Endothelial cell of umbilical vein (primary cell): ENCODE results near the gene GGPS1. TPM values are rescaled to one million over a fixed set of nuclear protein-coding genes. Genes with fewer than 3 reads are reported as not detected.
A peak's percentile ranks its signal among the peaks of the same experiment; 100 is the strongest.

Experiments used
- BruUV-seq: library from RNA; stranded (reverse); fragments of 400-500 nt; replicated peaks from 2 replicates; lab custom pipeline; 2021; lab: Mats Ljungman, UMichigan
- CTCF ChIA-PET: fragments of 300-600, 350-600 bp; sonication (Branson Sonifier 250); formaldehyde crosslinking; loops from one replicate; lab custom pipeline; 2021; ENCODE audit warnings: antibody characterized with exemption, inconsistent platforms; lab: Charles Lee
- POLR2A ChIA-PET: fragments of 300-600, 350-600 bp; sonication (Branson Sonifier 250); formaldehyde crosslinking; loops from one replicate; lab custom pipeline; 2021; ENCODE audit warnings: antibody characterized with exemption, inconsistent platforms; lab: Charles Lee
- DNase-seq: peaks from one replicate; pipeline ENCODE4 v3.0.0-alpha.2; 2011; ENCODE audit warnings: low read depth, low spot score
- FAIRE-seq: peaks from 2 replicates; lab custom pipeline; 2011; peaks lifted over from hg19 to GRCh38; lab: Jason Lieb, UNC
- H2AFZ ChIP-seq: 2 replicates; pipeline ENCODE4 v1.6.0; 2012; ENCODE audit warnings: low read depth, low read length, control low read depth, inconsistent platforms
- H3K27ac ChIP-seq: 2 replicates; pipeline ENCODE4 v1.5.1; 2011; ENCODE audit warnings: low read depth, mild to moderate bottlenecking, control low read depth, low read length, moderate library complexity; ENCODE audit not compliant: insufficient read depth
- H3K27me3 ChIP-seq, 2 experiments: 2 replicates each; pipeline versions ENCODE4 v1.6.0 to v1.6.1; 2011; ENCODE audit warnings: low read length in 2 of 2, mixed read lengths in 1 of 2; ENCODE audit not compliant: control insufficient read depth in 2 of 2, insufficient read depth in 2 of 2
- H3K36me3 ChIP-seq, 2 experiments: 2 replicates in 1 of 2; 3 replicates in 1 of 2; pipeline ENCODE4 v1.5.1; 2011; ENCODE audit warnings: low read length in 2 of 2, mild to moderate bottlenecking in 1 of 2, moderate library complexity in 1 of 2; ENCODE audit not compliant: control insufficient read depth in 2 of 2, insufficient read depth in 2 of 2; ENCODE audit errors: extremely low read depth in 1 of 2
- H3K4me1 ChIP-seq: 3 replicates; pipeline ENCODE4 v1.5.1; 2011; ENCODE audit warnings: mild to moderate bottlenecking, low read length; ENCODE audit not compliant: control insufficient read depth, insufficient read depth; ENCODE audit errors: extremely low read depth
- H3K4me2 ChIP-seq: 2 replicates; pipeline ENCODE4 v1.6.1; 2011; ENCODE audit warnings: low read length, control low read depth, mixed read lengths; ENCODE audit not compliant: insufficient read depth
- H3K4me3 ChIP-seq, 3 experiments: fragments of 200-600 bp in 1 of 3; sonication (generic), shearing (Covaris generic) in 1 of 3; replicated peaks in 1 of 3; 2 replicates each; pipeline ENCODE4 v1.5.1; 2011 to 2016; ENCODE audit warnings: control low read depth in 3 of 3, low read length in 3 of 3, mild to moderate bottlenecking in 2 of 3, inconsistent platforms in 1 of 3, low read depth in 1 of 3, moderate library complexity in 1 of 3; ENCODE audit not compliant: insufficient read depth in 1 of 3
- H3K79me2 ChIP-seq: 2 replicates; pipeline ENCODE4 v1.6.0; 2012; ENCODE audit warnings: low read length, inconsistent platforms; ENCODE audit not compliant: control insufficient read depth, insufficient read depth
- H3K9ac ChIP-seq: replicated peaks from 2 replicates; pipeline ENCODE3; 2011; ENCODE audit warnings: low read length, control low read depth; ENCODE audit not compliant: insufficient read depth; ENCODE audit errors: extremely low read depth
- H3K9me1 ChIP-seq: replicated peaks from 3 replicates; pipeline ENCODE4 v1.6.0; 2011; ENCODE audit warnings: mild to moderate bottlenecking, low read length; ENCODE audit not compliant: control insufficient read depth, insufficient read depth; ENCODE audit errors: extremely low read depth
- H3K9me3 ChIP-seq: replicated peaks from 2 replicates; pipeline ENCODE4 v1.5.1; 2012; ENCODE audit warnings: low read length, inconsistent platforms; ENCODE audit not compliant: control insufficient read depth, insufficient read depth
- H4K20me1 ChIP-seq: replicated peaks from 2 replicates; pipeline ENCODE3; 2011; ENCODE audit warnings: mild to moderate bottlenecking, low read length; ENCODE audit not compliant: control insufficient read depth, insufficient read depth; ENCODE audit errors: extremely low read depth
- EZH2 ChIP-seq: IDR thresholded peaks from 2 replicates; pipeline ENCODE4 v1.6.1; 2012; ENCODE audit warnings: borderline replicate concordance, low read depth, mild to moderate bottlenecking, moderate library complexity, low read length, inconsistent platforms; ENCODE audit not compliant: severe bottlenecking
- FOS ChIP-seq: IDR thresholded peaks from 2 replicates; pipeline ENCODE4 v1.6.1; 2011; ENCODE audit warnings: mild to moderate bottlenecking, low read length, moderate library complexity, borderline replicate concordance; ENCODE audit not compliant: insufficient read depth
- GATA2 ChIP-seq: IDR thresholded peaks from 2 replicates; pipeline ENCODE4 v1.7.0; 2011; ENCODE audit warnings: low read depth, mild to moderate bottlenecking, moderate library complexity, mixed read lengths, low read length; ENCODE audit not compliant: insufficient read length, insufficient read depth
- JUN ChIP-seq: IDR thresholded peaks from 2 replicates; pipeline ENCODE4 v1.6.1; 2011; ENCODE audit warnings: borderline replicate concordance, low read depth; ENCODE audit not compliant: insufficient read length, insufficient read depth
- MAX ChIP-seq: IDR thresholded peaks from 2 replicates; pipeline ENCODE4 v1.6.1; 2011; ENCODE audit not compliant: insufficient read depth, insufficient read length
- MYC ChIP-seq: IDR thresholded peaks from one replicate; pipeline ENCODE4 v1.6.1; 2011; ENCODE audit warnings: mild to moderate bottlenecking, low read depth, low read length
- POLR2A ChIP-seq: IDR thresholded peaks from 2 replicates; pipeline ENCODE4 v1.6.1; 2012; ENCODE audit warnings: low read depth, mild to moderate bottlenecking, control low read depth, low read length
- POLR2AphosphoS5 ChIP-seq: IDR thresholded peaks from 2 replicates; pipeline ENCODE4 v1.6.1; 2012; ENCODE audit warnings: low read depth, mild to moderate bottlenecking, control low read depth, low read length, moderate library complexity; ENCODE audit not compliant: insufficient read depth
- dilution Hi-C: fragments of 300-500 bp; cut with MboI; formaldehyde crosslinking; loops from one replicate; pipeline ENCODE4 v1.15.0; 2019; ENCODE audit warnings: low sequenced_read_pairs; ENCODE audit not compliant: extremely low pct_ligation_motif_present
- intact Hi-C: fragments of 100-400 bp; cut with micrococcal nuclease; formaldehyde crosslinking; loops from one replicate; pipeline ENCODE4 v1.10.0; 2022
- polyA plus RNA-seq, 4 experiments: library from polyadenylated mRNA; depleted of rRNA in 3 of 4; stranded (reverse) in 3 of 4; unstranded in 1 of 4; fragments of >200 nt; gene quantifications; 2 replicates each; pipeline versions ENCODE4 v1.2.1 to v1.2.3, GENCODE V29; 2011 to 2012; ENCODE audit warnings: missing spikeins in 1 of 4
- total RNA-seq: library from RNA; stranded (reverse); gene quantifications from 2 replicates; pipeline ENCODE4 v1.2.3, GENCODE V29; 2021
- TF ChIP-seq, protein P1 (sequence below), 2 donors: IDR thresholded peaks; 1 replicate in 1 of 2; 2 replicates in 1 of 2; pipeline ENCODE4 v1.5.1; 2011; ENCODE audit warnings: low read length in 2 of 2, mild to moderate bottlenecking in 2 of 2, moderate library complexity in 2 of 2, control low read depth in 1 of 2, inconsistent platforms in 1 of 2, low read depth in 1 of 2; ENCODE audit not compliant: insufficient read depth in 1 of 2; ENCODE audit errors: extremely low read depth in 1 of 2

Gene GGPS1
- total and polyA plus RNA-seq, 2 donors (not counting 3 experiments of a cell fraction or from before 2014, with no cell fraction given), result 10.7 to 29.5 TPM

- TF ChIP-seq GATA2, result no peak
- TF ChIP-seq EZH2, result no peak
- TF ChIP-seq POLR2AphosphoS5, result no peak
- no peak for TF ChIP-seq JUN
- no peak for TF ChIP-seq POLR2A
- TF ChIP-seq FOS, result no peak
- TF ChIP-seq, protein P1, sequence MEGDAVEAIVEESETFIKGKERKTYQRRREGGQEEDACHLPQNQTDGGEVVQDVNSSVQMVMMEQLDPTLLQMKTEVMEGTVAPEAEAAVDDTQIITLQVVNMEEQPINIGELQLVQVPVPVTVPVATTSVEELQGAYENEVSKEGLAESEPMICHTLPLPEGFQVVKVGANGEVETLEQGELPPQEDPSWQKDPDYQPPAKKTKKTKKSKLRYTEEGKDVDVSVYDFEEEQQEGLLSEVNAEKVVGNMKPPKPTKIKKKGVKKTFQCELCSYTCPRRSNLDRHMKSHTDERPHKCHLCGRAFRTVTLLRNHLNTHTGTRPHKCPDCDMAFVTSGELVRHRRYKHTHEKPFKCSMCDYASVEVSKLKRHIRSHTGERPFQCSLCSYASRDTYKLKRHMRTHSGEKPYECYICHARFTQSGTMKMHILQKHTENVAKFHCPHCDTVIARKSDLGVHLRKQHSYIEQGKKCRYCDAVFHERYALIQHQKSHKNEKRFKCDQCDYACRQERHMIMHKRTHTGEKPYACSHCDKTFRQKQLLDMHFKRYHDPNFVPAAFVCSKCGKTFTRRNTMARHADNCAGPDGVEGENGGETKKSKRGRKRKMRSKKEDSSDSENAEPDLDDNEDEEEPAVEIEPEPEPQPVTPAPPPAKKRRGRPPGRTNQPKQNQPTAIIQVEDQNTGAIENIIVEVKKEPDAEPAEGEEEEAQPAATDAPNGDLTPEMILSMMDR (IDR thresholded peaks at IDR 0.05; ENCODE audit: extremely low read depth in 1 of 2, insufficient read depth in 1 of 2, low read depth in 1 of 2, low read length in 2 of 2), result no peak
- no peak for TF ChIP-seq MAX
- no peak for TF ChIP-seq MYC
- Histone ChIP-seq H2AFZ (no peak overlapping the region), H3K9me1 (no peaks in the 10 kb centered on the region), H3K9ac (no peak overlapping the region), H3K4me2 (no peak overlapping the region), H3K4me1 (no peaks in the 10 kb centered on the region), H3K4me3 (no peak overlapping the region), H3K9me3 (no peaks in the 10 kb centered on the region), H3K27ac (no peak overlapping the region), H3K79me2 (peaks cover 74% of the 10 kb centered on the region), H3K27me3 (no peaks in the 10 kb centered on the region), H3K36me3 (no peaks in the 10 kb centered on the region), H4K20me1 (peaks cover 17% of the 10 kb centered on the region)
- intact Hi-C loops (no loop called here), dilution Hi-C loops (no loop called here)
- FAIRE-seq, result peak; percentile 59
- CTCF ChIA-PET, result interaction anchor here (0.6 to 1.3 kb wide), 3 partner anchors 9 to 79 kb away, joined by 3 to 4 read pairs (median 3); no protein-coding TSS in a partner anchor
- POLR2A ChIA-PET, result no interaction called here
- peak; percentile 31 for DNase-seq
- no TSS peak for BruUV-seq
Measured at GRCh38 chr1:235304549-235305451, 23.6 kb upstream of the GGPS1 start.
